HG02970 (cell line): Measurements from ENCODE around the gene RYK.

ENCODE experiments used
- ATAC-seq: cut with Tn5 transposase; IDR thresholded peaks from one replicate; pipeline ENCODE4 v1.9.1; 2021; ENCODE audit warnings: mild to moderate bottlenecking, moderate library complexity, moderate number of reproducible peaks; ENCODE audit not compliant: unreplicated experiment, low FRiP score

The RYK gene

DNA sequence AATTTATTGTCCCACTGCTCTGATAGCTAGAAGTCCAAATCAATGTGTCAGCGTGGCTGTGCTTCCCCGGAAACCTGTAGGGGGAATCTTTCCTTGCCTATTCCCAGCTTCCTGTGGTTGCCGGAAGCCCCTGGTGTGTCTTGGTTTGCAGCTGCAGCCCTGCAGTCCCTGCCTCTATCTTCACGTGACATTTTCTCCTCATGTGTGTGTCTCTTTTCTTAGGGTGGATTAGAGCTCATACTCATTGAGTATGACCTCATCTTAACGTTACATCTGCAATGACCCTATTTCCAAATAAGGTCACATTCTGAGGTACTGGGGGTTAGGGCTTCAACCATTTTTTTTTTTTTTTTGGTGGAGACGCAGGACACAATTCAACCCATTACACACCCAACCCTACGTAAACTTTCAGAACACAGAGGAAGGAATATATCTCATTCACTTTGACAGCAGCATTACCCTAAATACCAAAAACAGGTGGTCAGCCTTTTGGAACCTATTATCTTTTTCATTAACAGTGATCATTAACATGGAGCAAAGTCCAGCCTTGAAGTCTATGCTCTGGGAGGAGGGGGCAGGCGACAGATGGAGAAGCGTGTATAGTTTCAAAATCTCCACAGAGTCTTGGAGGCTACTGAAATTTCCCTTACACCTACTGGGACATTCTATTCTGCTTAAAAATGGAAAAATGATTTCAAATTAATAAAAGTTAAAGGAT, 88.6 kb downstream of the RYK start:
- no peak for ATAC-seq

DNA sequence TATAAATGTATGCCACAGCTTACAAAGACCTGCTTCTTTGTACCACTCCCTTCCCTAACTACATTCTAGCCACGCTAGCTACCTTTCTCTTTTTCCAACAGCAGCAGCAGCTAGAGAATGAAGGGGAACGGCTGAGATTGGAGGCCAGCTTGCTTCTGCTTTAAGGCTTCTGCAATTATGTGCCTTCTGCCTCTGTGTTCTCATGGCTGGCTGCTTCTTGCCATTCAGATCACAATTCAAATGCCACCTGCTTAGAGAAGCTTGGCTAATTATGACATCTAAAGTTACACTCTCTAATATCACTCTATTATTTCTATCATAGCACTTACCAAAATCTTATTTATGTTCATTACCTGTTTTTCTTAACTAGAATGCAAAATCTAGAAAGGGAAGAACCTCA, 95.2 kb downstream of the RYK start:
- ATAC-seq, result no peak

DNA sequence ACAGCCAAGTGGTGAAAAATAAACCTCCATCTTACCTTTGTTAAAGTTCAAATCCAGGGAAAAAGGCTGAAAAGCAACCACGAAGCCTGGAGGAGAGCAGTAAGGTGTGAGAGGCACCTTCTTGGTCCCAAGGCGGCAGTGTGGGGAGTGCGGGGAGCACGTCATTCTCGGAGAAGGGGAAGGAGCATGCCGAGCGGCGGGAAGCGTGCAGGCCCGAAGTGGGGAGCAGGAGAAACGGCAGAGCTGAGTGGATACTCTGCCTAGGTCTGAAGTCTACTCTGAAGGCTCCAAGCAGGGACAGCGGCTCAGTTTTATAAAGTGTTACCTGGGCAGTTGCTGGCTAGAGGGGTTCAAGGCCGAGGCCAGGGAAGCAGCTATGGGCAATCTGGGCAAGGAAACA, 96.9 kb downstream of the RYK start:
- ATAC-seq, result no peak

DNA sequence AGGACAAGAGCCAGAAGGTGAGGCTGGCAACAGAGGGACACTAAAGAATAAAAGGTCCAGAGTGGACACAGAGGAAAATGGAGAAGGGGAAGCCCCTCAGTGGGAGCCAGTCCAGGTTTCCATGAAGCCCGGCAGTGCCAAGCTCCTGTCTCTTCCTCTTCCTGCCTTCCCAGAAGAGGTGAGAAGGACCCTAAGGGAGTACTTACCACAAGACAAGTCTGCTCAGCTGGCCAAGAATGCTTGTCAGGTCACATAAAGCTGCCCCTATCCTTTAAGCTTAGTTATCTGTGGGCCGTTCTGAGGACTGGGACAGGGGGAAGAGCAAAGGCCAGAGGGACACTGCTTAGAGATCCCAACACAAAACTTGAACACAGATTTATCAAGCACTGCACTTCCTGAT, 100.2 kb downstream of the RYK start:
- ATAC-seq, result no peak

DNA sequence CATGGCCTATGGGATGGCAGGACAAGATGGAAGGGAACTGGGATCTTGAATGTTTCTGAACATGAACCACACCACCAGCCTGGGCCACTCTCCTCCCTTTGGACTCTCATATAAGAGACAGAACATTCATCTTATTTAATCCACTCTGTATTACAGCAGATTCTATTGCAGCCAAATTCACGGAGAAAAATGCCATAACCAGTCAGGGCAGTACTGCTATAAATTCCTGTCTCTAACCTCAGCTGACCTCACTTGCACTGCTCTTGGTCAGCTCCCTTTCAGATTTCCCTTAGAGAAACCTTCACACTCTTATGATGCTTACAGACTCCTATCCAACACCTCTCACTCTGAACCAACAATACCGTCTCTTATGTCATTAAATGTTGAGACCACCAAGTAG, 101.4 kb downstream of the RYK start:
- ATAC-seq, result no peak

DNA sequence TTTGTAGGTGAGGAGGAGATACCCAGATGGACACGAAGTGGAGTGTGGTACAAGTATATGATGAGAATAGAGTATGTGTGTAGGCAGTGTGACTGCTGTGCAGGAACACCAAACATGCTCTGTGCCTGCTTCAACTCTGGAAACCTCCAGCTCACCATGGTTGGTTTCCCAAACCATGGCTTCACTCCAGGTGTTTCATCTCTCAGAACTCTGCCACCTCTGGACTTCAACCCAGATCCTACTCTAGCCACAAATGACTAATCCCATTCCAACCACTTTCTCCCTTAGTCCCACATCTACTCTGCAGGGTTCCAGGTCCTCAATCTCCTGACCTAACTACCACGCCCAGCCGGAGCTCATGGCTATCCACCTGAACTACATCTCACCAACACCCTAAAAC, 102.1 kb downstream of the RYK start:
- ATAC-seq, result no peak

DNA sequence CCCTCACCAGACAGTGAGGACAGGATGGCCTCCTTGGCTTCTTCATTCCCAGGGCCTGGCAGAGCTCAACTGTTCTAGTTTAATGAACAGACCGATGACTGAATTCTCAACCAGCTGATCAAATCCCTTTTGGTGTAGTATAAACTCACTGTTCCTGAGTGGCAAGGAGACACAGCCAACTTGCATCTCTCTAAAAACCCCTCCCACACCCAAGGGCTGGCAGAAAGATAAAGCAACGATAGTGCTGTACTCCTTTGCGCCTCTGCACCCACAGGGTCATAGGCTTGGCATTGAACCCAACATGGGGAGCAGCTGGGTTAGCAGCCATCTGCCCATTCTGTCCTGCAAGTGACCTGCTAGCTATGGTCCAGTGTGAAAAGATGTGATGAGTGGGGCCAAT, 103.2 kb downstream of the RYK start:
- ATAC-seq, result no peak

DNA sequence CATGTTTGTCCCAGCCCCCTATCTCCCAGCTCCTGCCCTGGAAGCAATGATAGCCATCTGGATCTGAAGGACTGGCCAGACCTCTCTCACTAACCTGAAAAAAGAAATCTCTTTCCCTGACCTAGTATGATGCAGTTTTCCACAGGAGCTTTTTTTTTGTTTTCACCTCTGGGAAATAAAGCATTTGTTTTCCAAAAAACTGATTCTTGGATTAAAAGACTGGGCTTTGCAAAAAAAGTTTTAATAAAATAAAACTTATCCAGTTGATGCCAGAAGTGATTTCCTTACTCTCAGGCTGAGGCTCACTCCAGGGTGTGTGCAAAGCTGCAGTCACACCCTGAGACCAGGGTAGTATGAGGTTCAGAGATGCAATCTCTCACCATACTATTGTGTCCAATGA, 104.0 kb downstream of the RYK start:
- no peak for ATAC-seq

DNA sequence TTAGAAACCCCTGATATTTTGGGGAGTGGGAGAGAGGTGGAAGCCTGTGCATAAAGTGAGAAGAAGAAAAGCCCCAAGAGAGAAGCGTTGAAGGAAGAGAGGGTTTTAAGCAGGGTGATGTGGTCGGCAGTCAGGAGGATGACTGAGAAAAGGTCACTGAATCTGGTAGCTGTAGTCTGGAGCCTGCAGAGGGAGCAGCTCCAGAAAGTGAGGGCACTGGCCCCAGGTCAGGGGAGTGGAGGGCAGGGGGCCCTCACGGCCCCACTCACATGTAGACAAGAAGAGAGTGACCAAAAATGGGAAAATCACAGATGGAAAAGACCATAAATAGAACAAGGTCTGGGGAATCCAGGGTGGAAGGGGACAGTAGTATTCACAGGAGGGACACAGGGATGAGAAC, 105.5 kb downstream of the RYK start:
- no peak for ATAC-seq

DNA sequence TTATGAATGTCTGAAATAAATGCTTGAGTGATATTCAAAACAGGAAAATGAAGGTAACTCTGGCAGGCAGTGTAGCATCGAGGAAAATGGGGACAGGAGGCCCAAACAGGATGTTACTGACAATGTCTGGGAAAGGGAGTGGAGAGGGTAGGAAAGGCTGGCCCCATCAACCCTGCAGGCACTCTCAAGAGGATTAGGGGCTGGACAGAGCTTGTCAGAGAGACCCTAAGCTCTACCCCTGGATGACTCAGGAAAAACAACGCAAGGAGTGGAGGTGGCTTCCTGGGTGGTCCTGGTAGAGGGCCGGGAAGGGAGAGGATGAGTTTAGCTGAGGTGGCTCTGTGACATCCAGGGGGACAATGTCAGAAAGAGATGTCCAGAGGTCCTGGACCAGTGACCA, 106.0 kb downstream of the RYK start:
- no peak for ATAC-seq

DNA sequence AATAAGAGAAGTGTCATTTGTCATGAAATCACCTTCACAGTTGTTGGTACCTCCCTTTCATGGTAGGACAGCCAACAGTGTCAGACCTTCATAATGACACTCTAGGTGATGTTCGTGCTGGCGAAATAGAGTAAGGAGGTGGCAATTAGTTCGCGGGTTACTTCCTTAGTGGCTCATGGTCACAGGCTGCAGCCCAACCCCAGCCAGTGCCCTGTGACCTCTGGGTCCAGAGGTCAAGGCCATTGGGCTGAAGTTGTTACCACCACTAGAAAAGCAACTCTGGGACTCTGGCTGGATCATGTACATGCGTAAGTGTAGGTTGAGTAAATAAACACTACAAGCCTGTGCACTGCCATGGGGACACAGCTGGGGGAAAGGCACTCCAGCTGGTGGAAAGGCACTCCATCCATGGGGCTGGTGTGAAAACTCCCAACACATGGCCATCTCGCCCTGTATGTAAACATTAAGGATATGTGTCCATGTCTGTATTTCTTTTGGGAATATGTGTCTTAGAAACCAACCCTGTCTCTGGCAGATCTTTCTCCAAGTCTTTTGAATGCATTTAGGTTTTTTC, 106.7 kb downstream of the RYK start:
- ATAC-seq, result no peak

DNA sequence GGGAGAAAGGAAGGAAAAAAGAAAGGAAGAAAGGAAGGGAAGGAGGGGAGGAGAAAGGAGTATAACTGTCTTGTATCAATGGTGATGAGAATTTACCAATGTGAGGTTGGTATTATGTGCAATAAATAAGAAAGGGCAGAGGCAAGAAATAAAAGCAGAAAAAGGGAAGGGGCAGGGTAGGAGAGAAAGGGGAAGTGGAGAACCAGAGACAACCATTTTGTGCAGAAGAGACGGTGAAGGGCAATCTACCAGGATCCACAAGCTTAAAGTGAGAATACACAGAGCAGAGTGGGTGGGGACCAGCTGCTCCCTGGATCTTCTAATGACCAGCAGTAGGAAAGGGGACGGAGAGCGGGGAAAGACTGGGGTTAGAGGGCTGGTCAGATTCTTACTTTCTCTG, 114.1 kb downstream of the RYK start:
- ATAC-seq, result no peak

DNA sequence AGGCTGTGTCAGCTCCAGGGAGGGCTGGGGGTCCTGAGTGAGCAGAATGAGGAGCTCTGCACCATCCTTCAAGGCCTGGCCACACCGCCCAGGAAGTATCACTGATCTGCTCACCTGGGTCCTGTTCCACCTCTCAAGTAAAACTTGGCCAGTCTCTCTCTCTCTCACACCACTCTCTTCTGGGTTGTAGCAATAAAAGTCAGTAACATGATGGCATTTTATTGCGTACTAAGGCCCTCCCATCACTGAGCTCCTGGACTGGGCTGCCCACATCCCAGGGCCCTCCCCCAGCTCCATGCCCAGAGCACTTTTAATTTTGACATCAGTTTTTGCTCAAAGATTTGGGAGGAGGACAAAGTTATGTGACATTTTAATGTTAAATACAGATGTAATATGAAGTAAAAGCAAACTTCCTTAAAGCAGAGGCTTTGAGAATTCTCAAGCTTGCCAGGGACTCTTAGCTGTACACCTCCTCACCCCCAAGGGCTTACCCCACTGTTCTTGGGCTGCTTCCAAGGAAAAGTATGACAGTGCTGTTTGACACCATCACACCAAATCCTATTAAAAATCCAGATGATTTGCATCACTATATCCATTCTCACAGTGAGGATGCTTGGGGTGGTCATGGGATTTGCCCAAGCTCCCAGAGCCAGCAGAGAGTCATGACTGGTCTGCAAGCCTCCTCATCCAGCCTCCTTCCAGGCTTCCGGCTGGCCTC, 115.8 kb downstream of the RYK start:
- ATAC-seq, result no peak

DNA sequence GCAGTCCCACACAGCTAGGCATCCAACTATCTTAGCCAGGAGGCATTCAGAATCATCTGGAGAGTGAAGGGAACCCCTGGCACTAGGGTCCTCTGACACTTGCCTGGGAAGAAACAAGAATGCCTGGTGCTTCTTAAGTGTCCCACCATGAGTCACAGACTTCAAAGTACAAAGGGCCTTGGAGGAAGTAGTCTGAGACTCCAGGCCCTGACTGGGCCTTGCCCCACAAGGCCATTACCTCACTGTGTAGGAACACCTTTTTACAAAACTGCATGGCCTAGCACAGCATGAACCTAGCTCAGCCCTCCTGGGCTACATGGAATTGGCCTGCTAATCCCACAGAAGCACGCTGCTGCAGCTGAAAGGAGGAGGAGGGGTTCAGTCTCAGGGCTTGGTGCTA, 116.4 kb downstream of the RYK start:
- no peak for ATAC-seq

DNA sequence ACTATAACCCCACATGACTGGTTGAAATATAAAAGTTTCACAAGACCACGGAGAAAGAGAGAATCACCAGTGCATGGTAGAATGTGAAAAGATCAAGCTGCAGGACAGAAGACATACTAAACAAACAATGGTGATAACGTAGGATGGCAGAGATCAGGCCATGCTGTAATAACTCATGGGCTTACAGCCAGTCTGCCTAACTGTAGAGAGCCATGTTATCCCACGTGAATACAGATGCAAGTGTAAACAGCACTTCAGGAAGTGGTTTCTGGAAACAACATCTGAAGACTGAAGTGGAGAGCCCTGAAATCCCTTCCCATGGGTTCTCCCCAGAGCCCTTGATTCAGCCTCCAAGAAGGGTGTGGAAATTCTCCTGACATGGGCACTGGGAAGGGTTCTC, 117.7 kb downstream of the RYK start:
- no peak for ATAC-seq

DNA sequence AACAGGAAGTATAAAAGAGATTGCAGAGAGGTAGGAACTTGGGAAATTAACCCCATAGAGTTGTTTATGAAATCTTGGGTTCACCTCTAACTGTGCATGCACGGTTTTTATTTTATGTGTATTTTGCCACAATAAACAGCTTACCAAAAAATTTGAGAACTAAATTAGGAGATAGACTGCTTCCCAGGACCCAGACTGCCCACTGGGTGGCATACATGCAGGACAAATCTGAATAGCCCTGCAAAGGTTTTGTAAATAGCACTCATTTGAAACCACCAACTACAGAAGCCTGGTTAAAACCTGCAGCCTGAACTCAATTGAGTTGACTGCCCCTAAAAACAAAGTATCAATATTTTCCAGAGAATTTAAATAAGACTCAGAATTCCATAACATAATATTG, 124.5 kb downstream of the RYK start:
- no peak for ATAC-seq

DNA sequence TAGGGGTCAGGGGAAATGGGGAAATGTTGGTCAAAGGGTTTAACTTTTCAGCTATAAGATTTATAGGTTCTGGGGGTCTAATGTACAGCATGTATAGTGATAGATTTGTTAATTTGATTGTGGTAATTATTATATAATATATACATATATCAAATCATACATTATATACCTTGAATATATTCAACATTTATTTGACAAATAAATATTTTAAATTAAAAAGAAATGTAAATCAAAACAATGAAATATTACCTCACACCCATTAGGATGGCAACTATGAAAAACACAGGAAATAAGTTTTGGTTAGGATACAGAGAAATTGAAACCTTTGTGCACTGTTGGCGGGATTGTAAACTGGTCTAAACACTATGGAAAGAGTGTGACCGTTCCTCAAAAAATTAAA, 135.9 kb downstream of the RYK start:
- no peak for ATAC-seq

DNA sequence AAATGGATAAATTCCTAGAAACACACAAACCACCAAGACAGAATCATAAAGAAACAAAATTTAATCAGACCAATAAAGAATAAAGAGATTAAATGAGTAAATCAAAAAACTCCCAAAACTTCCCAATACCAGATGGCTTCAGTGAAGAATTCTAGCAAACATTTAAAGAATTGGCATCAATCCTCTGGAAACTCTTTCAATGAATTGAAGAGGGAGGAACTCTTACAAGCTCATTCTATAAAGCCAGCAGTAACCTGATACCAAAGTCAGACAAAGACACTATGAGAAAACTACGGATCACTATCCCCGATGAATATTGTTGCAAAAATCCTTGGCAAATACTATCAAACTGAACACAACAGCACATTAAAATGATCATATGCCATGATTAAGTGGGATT, 139.0 kb downstream of the RYK start:
- ATAC-seq, result no peak

DNA sequence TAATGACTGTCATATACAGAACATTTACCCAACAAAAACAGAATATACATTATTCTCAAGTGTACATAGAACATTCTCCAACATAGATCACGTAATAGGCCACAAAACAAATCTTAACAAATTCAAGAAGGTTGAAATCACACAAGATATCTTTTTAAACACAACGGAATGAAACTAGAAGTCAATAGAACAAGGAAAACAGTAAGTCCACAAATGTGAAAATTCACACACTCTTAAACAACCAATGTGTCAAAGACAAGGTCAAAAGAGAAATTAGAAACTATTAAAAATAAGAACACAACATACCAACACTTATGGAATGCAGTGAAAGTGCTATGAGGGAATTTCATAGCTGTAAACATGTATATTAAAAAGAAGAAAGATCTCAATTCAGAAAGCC, 139.7 kb downstream of the RYK start:
- no peak for ATAC-seq
